Measurements from ENCODE around the gene ZFYVE28.
A peak's percentile ranks its signal among the peaks of the same experiment; 100 is the strongest.
"Not testable (repeated sequence)": the region's sequence is repeated elsewhere in the genome, so short reads cannot be mapped to it uniquely, and the experiment has no call there.

Gene ZFYVE28

DNA sequence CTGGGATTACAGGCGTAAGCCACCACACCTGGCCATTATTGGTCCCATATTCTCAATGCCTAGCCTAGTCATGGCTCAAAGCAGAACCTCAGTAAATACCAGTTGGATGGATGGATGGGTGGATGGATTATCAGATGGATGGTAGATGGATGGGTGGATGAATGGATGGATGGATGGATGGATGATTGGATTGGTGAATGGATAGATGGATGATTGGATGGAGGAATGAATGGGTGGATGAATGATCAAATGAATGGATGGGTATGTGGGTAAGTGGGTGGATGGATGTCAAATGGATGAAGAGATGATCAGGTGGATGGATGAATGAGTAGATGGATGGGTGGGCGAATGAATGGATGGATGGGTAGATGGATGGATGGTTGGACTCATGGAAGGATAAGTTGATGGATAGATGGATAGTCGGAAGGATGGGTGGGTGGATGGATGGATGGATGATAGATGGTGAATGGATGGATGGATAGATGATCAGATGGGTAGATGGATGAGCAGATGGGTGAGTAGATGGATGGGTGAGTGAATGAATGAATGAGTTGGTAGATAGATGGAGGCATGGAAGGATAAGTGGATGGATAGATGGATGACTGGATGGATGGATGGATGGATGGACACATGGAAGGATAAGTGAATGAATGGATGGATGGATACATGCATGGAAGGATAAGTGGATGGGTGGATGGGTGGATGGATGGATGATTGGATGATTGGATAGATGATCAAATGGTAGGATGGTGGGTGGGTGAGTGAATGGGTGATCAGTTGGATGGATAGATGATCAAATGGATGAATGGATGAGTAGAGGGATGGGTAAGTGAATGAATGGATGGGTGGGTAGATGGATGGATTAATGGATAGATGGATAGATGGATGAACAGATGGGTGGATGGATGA is 28.5 kb upstream of the ZFYVE28 start:
- DNase-seq (ENCODE audit: low spot score) = no peak

DNA sequence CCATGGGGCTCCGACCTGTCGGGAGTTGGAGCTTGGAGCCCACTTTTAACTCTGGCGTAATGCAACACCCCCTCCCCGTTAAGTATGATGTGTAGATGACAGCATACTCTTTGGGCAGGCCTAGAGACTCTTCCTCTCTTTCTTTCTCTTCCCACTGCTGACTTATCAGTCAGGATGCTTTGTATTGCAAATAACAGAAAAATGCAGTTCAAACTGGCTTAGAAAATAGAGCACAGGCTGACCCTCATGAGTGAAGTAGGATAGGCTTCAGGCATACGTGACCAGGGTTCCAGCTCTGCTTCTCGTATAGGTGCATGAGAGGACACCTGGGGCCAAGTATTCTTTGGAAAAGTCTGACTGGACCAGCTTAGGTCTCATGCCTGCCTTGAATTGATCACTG is 27.1 kb upstream of the ZFYVE28 start:
- DNase-seq (ENCODE audit: low spot score) = no peak

DNA sequence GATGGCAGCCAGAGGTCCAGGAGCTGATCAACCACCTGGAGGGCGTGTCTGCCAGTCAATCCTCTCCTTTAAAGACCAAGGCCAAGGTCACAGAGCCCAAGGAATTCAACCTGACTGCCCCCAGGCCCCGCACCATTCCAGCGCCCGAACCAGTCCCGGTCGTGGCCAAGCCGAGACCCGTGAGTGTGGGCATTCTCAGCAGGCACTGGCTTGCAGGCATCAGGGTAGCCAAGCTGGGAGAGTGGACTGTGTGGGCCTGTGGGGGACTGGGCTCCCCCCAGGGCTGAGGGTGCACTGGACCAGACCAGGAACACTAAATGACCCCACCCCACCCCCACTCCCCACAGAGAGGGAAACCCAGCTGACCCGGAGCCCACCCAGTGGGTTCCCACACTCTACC is 26.7 kb upstream of the ZFYVE28 start:
- no peak for DNase-seq (ENCODE audit: low spot score)

GRCh38 chr4:2443956-2444740 is 25.7 kb upstream of the ZFYVE28 start:
- no peak for DNase-seq (ENCODE audit: low spot score)

GRCh38 chr4:2443061-2443730 is 24.8 kb upstream of the ZFYVE28 start:
- no peak for DNase-seq (ENCODE audit: low spot score)

GRCh38 chr4:2442175-2442993 is 23.9 kb upstream of the ZFYVE28 start:
- no peak for DNase-seq (ENCODE audit: low spot score)

DNA sequence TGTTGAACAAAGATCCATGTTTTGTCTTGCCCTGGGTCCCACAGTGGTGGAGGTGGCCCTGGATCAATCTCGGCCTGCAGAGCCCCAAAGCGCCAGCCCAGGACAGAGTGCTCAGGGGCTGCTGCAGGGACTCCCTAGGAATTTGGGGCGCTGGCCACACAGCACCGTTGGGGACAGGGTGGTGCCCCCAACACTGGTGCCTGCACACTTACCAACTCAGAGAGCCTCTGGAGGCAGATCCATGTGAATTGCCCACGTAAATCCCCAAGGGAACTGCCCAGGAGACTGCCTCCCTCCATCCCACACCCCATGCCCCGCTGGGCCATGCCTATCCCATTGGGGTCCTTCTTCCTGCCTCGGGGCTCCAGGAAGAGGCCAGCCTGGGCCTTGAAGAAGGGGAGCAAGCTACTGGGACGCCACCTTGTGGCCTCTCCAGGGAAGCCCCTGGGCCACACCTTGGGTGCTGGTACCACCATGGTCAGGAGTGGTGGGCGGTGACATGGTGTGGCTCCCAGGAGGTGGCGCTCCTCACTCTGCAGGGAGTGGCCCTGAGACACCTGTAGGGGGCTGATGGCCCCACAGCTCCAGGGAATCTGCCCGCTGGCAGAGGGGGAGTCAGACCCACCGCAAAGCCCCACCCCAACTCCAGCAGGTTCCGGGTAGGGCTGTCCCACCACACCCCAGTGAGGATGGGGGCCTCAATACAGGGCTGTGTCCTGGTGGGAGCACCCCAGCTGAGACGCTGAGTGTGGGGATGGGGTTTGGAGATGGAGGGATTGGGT is 23.1 kb upstream of the ZFYVE28 start:
- DNase-seq (ENCODE audit: low spot score) = peak; percentile 75

DNA sequence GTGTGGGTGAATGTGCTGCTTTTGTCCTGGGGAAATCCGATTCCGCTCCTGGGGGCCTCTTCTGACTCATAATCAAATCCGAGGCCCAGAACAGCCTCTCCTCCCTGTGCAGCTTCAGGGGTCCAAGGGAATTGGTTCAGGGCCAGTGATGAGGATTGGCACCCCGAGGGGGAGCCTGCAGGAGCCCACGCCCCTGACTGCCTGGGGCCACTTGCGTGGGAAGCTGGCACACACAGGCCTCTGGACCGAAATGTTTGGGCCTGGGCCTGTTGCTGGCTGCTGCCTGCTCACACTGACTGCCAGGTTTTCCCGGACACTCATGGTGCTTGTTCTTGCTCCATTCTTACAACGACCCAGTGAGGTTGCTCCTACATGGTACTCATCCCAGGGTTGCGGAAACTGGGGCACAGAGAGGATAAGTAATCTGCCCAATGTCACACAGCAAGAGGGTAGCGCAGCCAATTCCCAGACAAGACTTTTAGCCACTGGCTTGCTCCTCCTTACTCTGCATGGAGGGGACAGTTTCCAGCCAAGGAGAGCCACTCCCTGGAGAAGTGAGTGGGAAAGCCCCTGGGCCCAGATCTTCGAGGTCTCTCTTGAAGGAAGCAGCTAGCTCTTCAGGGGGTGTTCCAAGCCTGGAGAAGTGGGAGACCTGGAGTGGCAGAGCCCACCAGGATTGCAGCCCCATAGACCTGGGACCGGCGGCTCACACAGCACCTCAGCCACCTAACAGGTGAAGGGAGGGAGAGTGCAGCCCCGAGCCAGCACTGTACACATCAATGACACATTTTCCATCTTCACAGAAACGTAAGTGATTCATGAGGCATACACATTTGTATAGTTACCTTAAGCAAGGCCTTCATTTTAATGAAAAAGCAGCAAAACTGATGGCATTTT is 20.6 kb upstream of the ZFYVE28 start:
- DNase-seq (ENCODE audit: low spot score) = no peak

DNA sequence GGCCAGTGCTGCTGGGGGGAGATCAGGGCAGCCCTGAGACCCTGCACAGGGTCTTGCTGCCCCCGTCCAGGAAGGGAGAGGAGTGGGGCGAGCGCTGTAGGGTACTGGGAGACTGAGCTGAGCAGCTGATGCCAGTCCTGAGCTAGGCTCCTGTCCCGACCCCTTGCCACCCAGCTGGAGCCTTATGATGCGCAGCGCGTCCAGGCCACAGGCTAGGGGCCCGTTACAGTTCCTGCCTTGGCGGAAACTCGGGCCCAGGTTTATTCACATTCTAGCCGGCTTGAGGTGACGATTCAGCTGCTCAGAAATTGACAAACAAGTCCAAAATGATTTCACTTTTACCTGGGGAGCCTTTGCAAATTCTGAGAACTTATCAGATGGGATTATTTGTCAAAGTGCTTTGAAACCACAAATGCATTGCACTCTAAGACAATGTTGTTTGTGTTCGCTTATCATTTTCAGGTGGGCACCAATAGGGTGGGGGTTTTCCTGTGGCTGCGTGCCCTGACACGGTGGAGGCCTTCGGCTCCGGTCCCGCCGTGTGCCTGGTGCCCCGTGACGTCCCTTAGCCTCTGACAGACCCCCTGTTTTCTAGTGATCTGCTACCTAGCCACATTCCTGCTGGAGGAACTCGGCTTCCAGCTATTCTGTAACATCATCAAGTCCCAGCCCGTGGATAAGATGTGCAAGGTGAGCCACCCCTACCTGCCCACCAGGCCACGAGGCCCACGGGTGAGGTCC is 19.2 kb upstream of the ZFYVE28 start:
- DNase-seq (ENCODE audit: low spot score) = no peak

DNA sequence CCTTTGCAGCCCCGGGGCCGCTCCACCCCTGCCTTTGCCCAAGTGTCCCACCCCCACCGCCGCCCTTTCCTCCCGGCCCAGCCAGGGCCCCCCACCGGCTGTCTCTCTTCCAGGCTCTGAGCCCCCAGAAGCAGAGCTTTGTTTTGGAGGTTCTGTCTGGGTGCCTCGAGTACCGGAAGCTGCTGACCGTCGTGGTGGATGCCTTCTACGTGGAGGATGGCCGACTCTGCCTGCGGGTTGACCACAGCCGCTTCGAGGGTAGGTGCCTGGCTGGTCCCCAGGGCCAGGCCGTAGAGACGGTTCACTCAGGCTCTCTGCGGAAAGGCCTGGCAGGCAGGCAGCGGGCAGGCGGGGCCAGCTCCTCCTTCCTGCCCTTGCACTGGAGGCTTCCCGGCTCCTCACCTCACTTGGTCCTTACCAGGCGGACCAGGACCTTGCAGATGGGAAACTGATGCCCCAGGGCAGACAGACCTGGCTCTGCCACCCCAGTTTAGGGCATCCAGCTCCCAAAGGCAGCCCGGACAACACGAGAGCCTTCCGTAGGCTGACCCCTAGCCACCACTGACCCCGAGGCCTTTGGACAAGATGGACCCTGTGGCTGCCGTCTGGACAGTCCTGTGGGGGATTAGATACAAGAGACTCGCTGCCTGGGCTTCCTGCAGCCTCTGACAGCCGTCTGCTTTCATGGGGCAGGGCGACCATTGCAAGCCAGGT is 18.5 kb upstream of the ZFYVE28 start:
- no peak for DNase-seq (ENCODE audit: low spot score)

- peak; percentile 66 for DNase-seq (ENCODE audit: low spot score)
These were observed 17.9 kb upstream of the ZFYVE28 start for GRCh38 chr4:2436301-2436700.

- DNase-seq (ENCODE audit: low spot score) = no peak
These were observed 16.0 kb upstream of the ZFYVE28 start for GRCh38 chr4:2434420-2434819.

GRCh38 chr4:2433609-2434350 is 15.3 kb upstream of the ZFYVE28 start:
- no peak for DNase-seq (ENCODE audit: low spot score)

DNA sequence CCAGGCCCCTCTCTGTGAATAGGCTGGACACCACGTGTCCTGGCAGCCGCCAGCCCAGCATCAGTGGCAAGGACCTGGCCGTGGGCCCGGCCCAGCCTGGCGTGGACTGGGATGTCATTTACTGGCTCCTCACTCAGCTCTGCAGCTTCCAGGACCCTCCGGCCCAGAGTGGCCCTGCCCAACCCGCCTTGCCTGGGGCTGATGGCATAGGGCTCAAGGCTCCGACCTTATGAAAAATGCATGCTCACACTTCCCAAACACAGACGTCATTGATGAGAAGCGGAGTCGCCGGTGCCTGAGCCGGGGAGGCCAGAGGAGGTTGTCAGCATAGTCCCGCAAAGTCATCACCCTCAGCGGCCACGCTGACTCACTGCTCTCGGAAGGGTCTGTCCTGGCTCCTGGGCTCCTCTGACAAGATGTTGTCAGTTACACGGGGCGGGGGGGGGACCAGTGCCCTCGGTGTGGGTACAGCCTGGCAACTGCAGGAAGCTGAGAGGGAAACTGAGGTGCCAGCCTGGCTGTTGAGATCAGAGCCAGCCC is 14.6 kb upstream of the ZFYVE28 start:
- DNase-seq (ENCODE audit: low spot score) = peak; percentile 69

DNA sequence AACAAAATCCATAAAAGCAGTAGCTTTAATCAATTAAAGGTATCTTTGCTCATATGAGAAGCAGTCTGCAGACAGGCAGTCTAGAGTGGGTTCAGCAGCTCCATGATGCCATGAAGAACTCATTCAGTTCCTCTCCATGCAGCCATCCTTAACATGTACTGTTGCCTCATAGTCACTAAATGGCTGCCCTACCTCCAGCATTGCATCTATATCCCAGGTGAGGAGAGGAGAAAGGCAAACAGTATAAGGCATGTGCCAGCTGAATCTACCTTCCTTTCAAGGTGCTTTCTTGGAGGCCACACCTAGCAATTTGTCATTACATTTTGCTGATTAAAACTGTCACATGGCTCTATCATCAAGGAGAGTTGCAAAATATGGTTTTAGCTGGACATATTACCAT is 13.6 kb upstream of the ZFYVE28 start:
- DNase-seq (ENCODE audit: low spot score) = no peak

DNA sequence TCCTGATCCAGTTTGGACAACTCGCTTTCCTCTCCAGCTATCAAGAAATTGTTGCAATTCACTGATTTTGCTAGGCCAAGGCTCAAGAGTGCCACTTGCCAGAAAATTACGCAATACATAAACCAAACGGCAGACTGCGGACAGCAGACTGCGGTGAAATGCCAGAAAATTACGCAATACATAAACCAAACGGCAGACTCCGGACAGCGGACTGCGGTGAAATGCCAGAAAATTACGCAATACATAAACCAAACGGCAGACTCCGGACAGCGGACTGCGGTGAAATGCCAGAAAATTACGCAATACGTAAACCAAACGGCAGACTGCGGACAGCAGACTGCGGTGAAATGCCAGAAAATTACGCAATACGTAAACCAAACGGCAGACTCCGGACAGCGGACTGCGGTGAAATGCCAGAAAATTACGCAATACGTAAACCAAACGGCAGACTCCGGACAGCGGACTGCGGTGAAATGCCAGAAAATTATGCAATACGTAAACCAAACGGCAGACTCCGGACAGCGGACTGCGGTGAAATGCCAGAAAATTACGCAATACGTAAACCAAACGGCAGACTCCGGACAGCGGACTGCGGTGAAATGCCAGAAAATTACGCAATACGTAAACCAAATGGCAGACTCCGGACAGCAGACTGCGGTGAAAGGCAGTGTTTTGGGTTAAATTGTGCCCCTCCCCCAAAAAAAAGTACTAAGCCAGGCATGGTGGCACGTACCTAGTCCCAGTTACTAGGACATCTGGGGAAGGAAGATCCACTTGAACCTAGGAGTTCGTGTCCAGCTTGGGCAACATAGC is 11.7 kb upstream of the ZFYVE28 start:
- DNase-seq (ENCODE audit: low spot score) = not testable (repeated sequence)
